MM.1S (cell line): Measurements from ENCODE around the gene NTPCR.

Source experiments
- DNase-seq: peaks from one replicate; pipeline ENCODE4 v3.0.0-alpha.2; 2015
- H2AFZ ChIP-seq: fragments of 300-600 bp; sonication (generic); 2 replicates; pipeline ENCODE4 v1.6.0; 2016; ENCODE audit warnings: antibody characterized with exemption, low read length
- H3F3A ChIP-seq: fragments of 300-600 bp; sonication (generic); 2 replicates; pipeline ENCODE4 v1.6.1; 2016; ENCODE audit warnings: mild to moderate bottlenecking, antibody characterized with exemption, low read length, moderate library complexity, mixed read lengths; ENCODE audit not compliant: insufficient read depth
- H3K27ac ChIP-seq: fragments of 300-600 bp; sonication (generic); 2 replicates; pipeline ENCODE4 v1.5.1; 2016; ENCODE audit warnings: mild to moderate bottlenecking, low read length
- H3K27me3 ChIP-seq: fragments of 300-600 bp; sonication (generic); replicated peaks from 2 replicates; pipeline ENCODE4 v1.6.0; 2016; ENCODE audit warnings: low read length; ENCODE audit not compliant: insufficient read depth
- H3K36me3 ChIP-seq: fragments of 300-600 bp; sonication (generic); replicated peaks from 2 replicates; pipeline ENCODE4 v1.6.1; 2016; ENCODE audit warnings: mild to moderate bottlenecking, low read length, mixed read lengths; ENCODE audit not compliant: insufficient read depth
- H3K4me1 ChIP-seq: fragments of 300-600 bp; sonication (generic); 2 replicates; pipeline ENCODE4 v1.6.1; 2016; ENCODE audit warnings: low read length, mixed read lengths
- H3K4me2 ChIP-seq: fragments of 300-600 bp; sonication (generic); 2 replicates; pipeline ENCODE4 v1.6.0; 2016; ENCODE audit warnings: low read depth, low read length
- H3K4me3 ChIP-seq: fragments of 300-600 bp; sonication (generic); 2 replicates; pipeline ENCODE4 v1.5.1; 2016; ENCODE audit warnings: low read length, mixed read lengths
- H3K79me2 ChIP-seq: fragments of 300-600 bp; sonication (generic); 2 replicates; pipeline ENCODE4 v1.6.1; 2016; ENCODE audit warnings: mixed run types, low read length, mixed read lengths
- H3K9ac ChIP-seq: fragments of 300-600 bp; sonication (generic); 2 replicates; pipeline ENCODE4 v1.6.1; 2016; ENCODE audit warnings: low read length, mixed read lengths
- H3K9me2 ChIP-seq: fragments of 300-600 bp; sonication (generic); replicated peaks from 2 replicates; pipeline ENCODE4 v1.6.1; 2016; ENCODE audit warnings: mild to moderate bottlenecking, low read length, mixed read lengths; ENCODE audit not compliant: insufficient read depth
- H3K9me3 ChIP-seq: fragments of 300-600 bp; sonication (generic); replicated peaks from 2 replicates; pipeline ENCODE4 v1.6.1; 2016; ENCODE audit warnings: mild to moderate bottlenecking, low read length, mixed read lengths; ENCODE audit not compliant: insufficient read depth
- H4K20me1 ChIP-seq: fragments of 300-600 bp; sonication (generic); 2 replicates; pipeline ENCODE4 v1.6.1; 2016; ENCODE audit warnings: mild to moderate bottlenecking, low read length, moderate library complexity, mixed read lengths; ENCODE audit not compliant: insufficient read depth
- CTCF ChIP-seq: fragments of 300-600 bp; sonication (generic); IDR thresholded peaks from 2 replicates; pipeline ENCODE4 v1.5.1; 2016; ENCODE audit warnings: antibody characterized with exemption, low read length, mixed read lengths
- EZH2 ChIP-seq: fragments of 300-600 bp; sonication (generic); optimal IDR thresholded peaks from 2 replicates; pipeline ENCODE3; 2017; ENCODE audit warnings: low read depth, mild to moderate bottlenecking, antibody characterized with exemption, low read length, mixed read lengths
- EZH2phosphoT487 ChIP-seq: fragments of 300-600 bp; sonication (generic); IDR thresholded peaks from 2 replicates; pipeline ENCODE4 v1.6.1; 2018; ENCODE audit warnings: antibody characterized with exemption, low read length

The NTPCR gene

GRCh38 chr1:233016798-233017197 is 66.4 kb downstream of the NTPCR start:
- Histone ChIP-seq H3K9ac (no peak overlapping the region), H3K36me3 (no peaks in the 10 kb centered on the region)
- DNase-seq, result no peak

GRCh38 chr1:233019083-233019482 is 68.7 kb downstream of the NTPCR start:
- no peak for DNase-seq
- H3K9me2 ChIP-seq, result no peaks in the 10 kb centered on the region
- no peak overlapping the region for H3K9ac ChIP-seq
- H3K4me2 ChIP-seq, result no peak overlapping the region
- H3K9me3 ChIP-seq, result no peaks in the 10 kb centered on the region
- H3K79me2 ChIP-seq, result no peaks in the 10 kb centered on the region
- no peak overlapping the region for H3K4me3 ChIP-seq
- H3K27ac ChIP-seq, result no peak overlapping the region
- peaks cover 11% of the 10 kb centered on the region for H3F3A ChIP-seq
- peaks cover 12% of the 10 kb centered on the region for H3K4me1 ChIP-seq
- no peak for TF ChIP-seq EZH2phosphoT487
- no peak for TF ChIP-seq EZH2
- TF ChIP-seq CTCF, result no peak
- H3K36me3 ChIP-seq, result no peaks in the 10 kb centered on the region
- H2AFZ ChIP-seq, result no peak overlapping the region
- no peaks in the 10 kb centered on the region for H3K27me3 ChIP-seq
- no peaks in the 10 kb centered on the region for H4K20me1 ChIP-seq

More at GRCh38 chr1:233016798-233017197, 66.4 kb downstream of the NTPCR start:
- Histone ChIP-seq H3K27ac (no peak overlapping the region), H2AFZ (no peak overlapping the region), H3K4me3 (no peak overlapping the region), H3K79me2 (no peaks in the 10 kb centered on the region), H3F3A (peaks cover 11% of the 10 kb centered on the region), H4K20me1 (no peaks in the 10 kb centered on the region), H3K27me3 (no peaks in the 10 kb centered on the region), H3K4me1 (peaks cover 12% of the 10 kb centered on the region), H3K9me2 (no peaks in the 10 kb centered on the region), H3K9me3 (no peaks in the 10 kb centered on the region), H3K4me2 (no peak overlapping the region)
- TF ChIP-seq CTCF (no peak), EZH2 (no peak), EZH2phosphoT487 (no peak)

- H3K4me1 ChIP-seq, result peaks cover 12% of the 10 kb centered on the region
- no peak overlapping the region for H3K27ac ChIP-seq
- no peaks in the 10 kb centered on the region for H3K79me2 ChIP-seq
- H4K20me1 ChIP-seq, result no peaks in the 10 kb centered on the region
- H3K9me3 ChIP-seq, result no peaks in the 10 kb centered on the region
- peaks cover 11% of the 10 kb centered on the region for H3F3A ChIP-seq
- TF ChIP-seq EZH2phosphoT487 (no peak), EZH2 (no peak), CTCF (no peak)
- no peak for DNase-seq
- H3K4me2 ChIP-seq, result no peak overlapping the region
- H3K9me2 ChIP-seq, result no peaks in the 10 kb centered on the region
- H3K9ac ChIP-seq, result no peak overlapping the region
- H2AFZ ChIP-seq, result no peak overlapping the region
- no peaks in the 10 kb centered on the region for H3K27me3 ChIP-seq
- no peak overlapping the region for H3K4me3 ChIP-seq
- no peaks in the 10 kb centered on the region for H3K36me3 ChIP-seq
Observed at GRCh38 chr1:233019778-233020325, 69.4 kb downstream of the NTPCR start.
